ENCODE results near the gene RNF148. TPM values are rescaled to one million over a fixed set of nuclear protein-coding genes. Genes with fewer than 3 reads are reported as not detected.

Gene RNF148
- total RNA-seq, 1 donor from 2014 or later, result 1.7 TPM

- DNase-seq (ENCODE audit: extremely low spot score in 2 of 2), result no peak
- intact Hi-C loops (cut with DNase I), result no loop called here
- no peak overlapping the region for H3K4me3 ChIP-seq
- peak in 1 of 2 donors; percentile 38 for TF ChIP-seq POLR2AphosphoS5 (IDR thresholded peaks at IDR 0.05; ENCODE audit: insufficient read depth in 1 of 2, low read depth in 1 of 2)
- TF ChIP-seq, protein P1, sequence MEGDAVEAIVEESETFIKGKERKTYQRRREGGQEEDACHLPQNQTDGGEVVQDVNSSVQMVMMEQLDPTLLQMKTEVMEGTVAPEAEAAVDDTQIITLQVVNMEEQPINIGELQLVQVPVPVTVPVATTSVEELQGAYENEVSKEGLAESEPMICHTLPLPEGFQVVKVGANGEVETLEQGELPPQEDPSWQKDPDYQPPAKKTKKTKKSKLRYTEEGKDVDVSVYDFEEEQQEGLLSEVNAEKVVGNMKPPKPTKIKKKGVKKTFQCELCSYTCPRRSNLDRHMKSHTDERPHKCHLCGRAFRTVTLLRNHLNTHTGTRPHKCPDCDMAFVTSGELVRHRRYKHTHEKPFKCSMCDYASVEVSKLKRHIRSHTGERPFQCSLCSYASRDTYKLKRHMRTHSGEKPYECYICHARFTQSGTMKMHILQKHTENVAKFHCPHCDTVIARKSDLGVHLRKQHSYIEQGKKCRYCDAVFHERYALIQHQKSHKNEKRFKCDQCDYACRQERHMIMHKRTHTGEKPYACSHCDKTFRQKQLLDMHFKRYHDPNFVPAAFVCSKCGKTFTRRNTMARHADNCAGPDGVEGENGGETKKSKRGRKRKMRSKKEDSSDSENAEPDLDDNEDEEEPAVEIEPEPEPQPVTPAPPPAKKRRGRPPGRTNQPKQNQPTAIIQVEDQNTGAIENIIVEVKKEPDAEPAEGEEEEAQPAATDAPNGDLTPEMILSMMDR (IDR thresholded peaks at IDR 0.05), result no peak
- peaks cover 9% of the 10 kb centered on the region for H3K4me1 ChIP-seq
- H3K27ac ChIP-seq, result no peak overlapping the region
- no peaks in the 10 kb centered on the region for H3K36me3 ChIP-seq
- no peaks in the 10 kb centered on the region for H3K27me3 ChIP-seq
- H3K9me3 ChIP-seq, result no peaks in the 10 kb centered on the region
Observed at GRCh38 chr7:122652876-122653275, 49.8 kb downstream of the RNF148 start.

Small RNAs within 50 kb of the gene (small RNA-seq; reads per million reads assigned to genes)
- gene AC006463.1, result not detected

Other genes with a start within 250 kb of the RNF148 start
- gene RNF133, start 3.8 kb downstream of the RNF148 start, total RNA-seq, result 0.98 TPM
- gene CADPS2, start 183.5 kb upstream of the RNF148 start, total RNA-seq, result 25.5 TPM

All from vagina (tissue), 2 donors.